PC-3 (cell line): ENCODE data around the gene ATIC.

ENCODE experiments used
- EZH2phosphoT487 ChIP-seq: fragments of 300-600 bp; sonication (generic); IDR thresholded peaks from 2 replicates; pipeline ENCODE4 v1.6.1; 2018; ENCODE audit warnings: mild to moderate bottlenecking, antibody characterized with exemption, low read length, borderline replicate concordance
- TF ChIP-seq, protein P1 (sequence below): fragments of 300-600 bp; sonication (generic); conservative IDR thresholded peaks from 2 replicates; pipeline ENCODE4 v1.5.1; 2017; ENCODE audit warnings: antibody characterized with exemption, low read depth, mild to moderate bottlenecking, low read length

DNA sequence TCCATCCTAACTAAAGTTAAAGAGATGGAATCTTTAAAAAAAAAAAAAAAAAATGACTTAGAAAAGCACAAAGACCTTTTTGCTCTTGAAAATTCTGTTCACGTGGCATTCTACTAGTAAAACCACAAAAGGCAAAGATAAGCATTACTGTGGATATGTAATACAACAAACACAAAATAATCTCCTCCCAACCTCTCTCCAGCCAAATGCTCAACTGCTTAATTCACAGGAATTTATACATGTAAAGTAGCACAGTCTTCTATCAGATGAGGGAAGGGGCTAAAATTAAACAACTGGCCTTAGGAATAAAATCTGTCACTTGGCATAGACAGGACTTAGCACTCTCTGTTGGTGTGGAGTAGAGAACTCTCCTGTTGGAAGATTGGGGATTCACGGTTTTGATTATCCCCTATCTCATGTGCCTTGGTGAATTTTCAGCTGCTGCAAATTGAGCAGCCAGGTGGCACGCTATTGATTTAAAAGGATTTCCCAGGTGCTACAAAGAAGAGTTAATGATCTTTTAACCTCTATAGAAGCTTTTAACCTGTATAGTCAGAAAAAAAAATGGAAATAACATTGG is 57.4 kb downstream of the ATIC start:
- no peak for TF ChIP-seq EZH2phosphoT487
- TF ChIP-seq, protein P1, sequence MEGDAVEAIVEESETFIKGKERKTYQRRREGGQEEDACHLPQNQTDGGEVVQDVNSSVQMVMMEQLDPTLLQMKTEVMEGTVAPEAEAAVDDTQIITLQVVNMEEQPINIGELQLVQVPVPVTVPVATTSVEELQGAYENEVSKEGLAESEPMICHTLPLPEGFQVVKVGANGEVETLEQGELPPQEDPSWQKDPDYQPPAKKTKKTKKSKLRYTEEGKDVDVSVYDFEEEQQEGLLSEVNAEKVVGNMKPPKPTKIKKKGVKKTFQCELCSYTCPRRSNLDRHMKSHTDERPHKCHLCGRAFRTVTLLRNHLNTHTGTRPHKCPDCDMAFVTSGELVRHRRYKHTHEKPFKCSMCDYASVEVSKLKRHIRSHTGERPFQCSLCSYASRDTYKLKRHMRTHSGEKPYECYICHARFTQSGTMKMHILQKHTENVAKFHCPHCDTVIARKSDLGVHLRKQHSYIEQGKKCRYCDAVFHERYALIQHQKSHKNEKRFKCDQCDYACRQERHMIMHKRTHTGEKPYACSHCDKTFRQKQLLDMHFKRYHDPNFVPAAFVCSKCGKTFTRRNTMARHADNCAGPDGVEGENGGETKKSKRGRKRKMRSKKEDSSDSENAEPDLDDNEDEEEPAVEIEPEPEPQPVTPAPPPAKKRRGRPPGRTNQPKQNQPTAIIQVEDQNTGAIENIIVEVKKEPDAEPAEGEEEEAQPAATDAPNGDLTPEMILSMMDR = no peak
